GM06990 (cell line): ENCODE measurements around the gene UROC1.
"Not testable (repeated sequence)": the region's sequence is repeated elsewhere in the genome, so short reads cannot be mapped to it uniquely, and the experiment has no call there.

ENCODE experiments used
- DNase-seq: peaks from one replicate; pipeline ENCODE4 v3.0.0-alpha.2; 2011; ENCODE audit not compliant: insufficient read length; ENCODE audit errors: extremely low read depth
- H3K27me3 ChIP-seq: replicated peaks from 2 replicates; pipeline ENCODE4 v1.6.0; 2011; ENCODE audit warnings: low read length; ENCODE audit not compliant: control insufficient read depth, insufficient read depth
- H3K36me3 ChIP-seq: 2 replicates; pipeline ENCODE4 v1.5.1; 2011; ENCODE audit warnings: low read length; ENCODE audit not compliant: control insufficient read depth, insufficient read depth
- H3K4me3 ChIP-seq: replicated peaks from 2 replicates; pipeline ENCODE4 v1.5.1; 2011; ENCODE audit warnings: low read depth, mild to moderate bottlenecking, control low read depth, low read length
- TF ChIP-seq, protein P1 (sequence below): IDR thresholded peaks from 2 replicates; pipeline ENCODE4 v1.5.1; 2011; ENCODE audit warnings: low read length, control low read depth, mild to moderate bottlenecking, inconsistent platforms; ENCODE audit not compliant: insufficient read depth, poor library complexity, severe bottlenecking

UROC1 gene

DNA sequence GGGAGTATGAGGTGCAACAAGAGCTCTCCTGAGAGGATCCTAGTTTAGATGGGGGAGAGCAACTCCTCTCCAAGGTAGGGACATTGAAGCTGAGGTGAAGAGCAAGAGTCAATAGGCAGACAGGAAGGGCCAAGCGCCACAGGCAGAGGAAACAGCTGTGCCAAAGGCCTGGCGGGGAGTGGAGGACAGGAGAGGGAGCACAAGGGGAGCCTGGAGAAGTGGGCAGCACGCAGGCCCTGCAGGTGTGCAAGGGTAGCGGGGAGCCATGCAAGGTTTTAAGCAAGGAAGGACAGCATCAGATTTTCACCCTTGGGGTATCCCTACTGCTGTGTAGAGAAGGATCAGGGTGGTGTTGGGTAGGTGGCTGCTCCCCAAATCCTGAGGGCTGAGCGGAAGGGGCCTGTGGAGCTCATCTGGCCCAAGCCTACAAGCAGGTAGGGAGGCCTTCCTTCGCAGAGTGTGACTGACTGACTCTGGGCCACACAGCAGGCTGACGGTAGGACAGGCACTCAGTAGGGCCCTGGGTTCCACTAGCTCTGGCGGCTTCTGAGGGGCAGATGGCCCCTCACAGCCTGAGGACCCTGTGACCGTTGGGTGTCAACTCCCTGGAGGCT is 19.6 kb upstream of the UROC1 start:
- Histone ChIP-seq H3K27me3 (no peaks in the 10 kb centered on the region), H3K4me3 (no peak overlapping the region), H3K36me3 (no peaks in the 10 kb centered on the region)
- TF ChIP-seq, protein P1, sequence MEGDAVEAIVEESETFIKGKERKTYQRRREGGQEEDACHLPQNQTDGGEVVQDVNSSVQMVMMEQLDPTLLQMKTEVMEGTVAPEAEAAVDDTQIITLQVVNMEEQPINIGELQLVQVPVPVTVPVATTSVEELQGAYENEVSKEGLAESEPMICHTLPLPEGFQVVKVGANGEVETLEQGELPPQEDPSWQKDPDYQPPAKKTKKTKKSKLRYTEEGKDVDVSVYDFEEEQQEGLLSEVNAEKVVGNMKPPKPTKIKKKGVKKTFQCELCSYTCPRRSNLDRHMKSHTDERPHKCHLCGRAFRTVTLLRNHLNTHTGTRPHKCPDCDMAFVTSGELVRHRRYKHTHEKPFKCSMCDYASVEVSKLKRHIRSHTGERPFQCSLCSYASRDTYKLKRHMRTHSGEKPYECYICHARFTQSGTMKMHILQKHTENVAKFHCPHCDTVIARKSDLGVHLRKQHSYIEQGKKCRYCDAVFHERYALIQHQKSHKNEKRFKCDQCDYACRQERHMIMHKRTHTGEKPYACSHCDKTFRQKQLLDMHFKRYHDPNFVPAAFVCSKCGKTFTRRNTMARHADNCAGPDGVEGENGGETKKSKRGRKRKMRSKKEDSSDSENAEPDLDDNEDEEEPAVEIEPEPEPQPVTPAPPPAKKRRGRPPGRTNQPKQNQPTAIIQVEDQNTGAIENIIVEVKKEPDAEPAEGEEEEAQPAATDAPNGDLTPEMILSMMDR = no peak
- DNase-seq = no peak

DNA sequence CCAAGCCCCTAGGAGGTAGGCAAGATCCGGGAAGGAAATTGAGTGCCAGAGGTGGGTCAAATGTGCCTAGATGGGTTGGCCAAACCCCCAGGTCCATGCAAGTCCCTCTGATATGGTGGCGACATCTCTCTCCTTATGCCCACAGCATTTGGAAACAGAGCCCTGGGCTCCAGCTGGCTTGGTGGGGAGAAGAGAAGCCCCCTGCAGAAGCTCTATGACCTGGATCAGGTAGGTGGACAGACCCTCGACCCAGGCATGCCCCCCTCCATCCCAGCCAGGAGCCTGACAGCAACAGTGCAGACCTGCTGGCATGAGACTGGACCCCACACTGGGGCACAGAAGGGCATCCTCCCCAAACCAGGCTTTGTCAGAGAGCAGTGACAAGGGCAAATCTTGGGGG is 18.6 kb upstream of the UROC1 start:
- Histone ChIP-seq H3K4me3 (no peak overlapping the region), H3K36me3 (no peaks in the 10 kb centered on the region), H3K27me3 (no peaks in the 10 kb centered on the region)
- TF ChIP-seq, protein P1 = no peak
- no peak for DNase-seq

DNA sequence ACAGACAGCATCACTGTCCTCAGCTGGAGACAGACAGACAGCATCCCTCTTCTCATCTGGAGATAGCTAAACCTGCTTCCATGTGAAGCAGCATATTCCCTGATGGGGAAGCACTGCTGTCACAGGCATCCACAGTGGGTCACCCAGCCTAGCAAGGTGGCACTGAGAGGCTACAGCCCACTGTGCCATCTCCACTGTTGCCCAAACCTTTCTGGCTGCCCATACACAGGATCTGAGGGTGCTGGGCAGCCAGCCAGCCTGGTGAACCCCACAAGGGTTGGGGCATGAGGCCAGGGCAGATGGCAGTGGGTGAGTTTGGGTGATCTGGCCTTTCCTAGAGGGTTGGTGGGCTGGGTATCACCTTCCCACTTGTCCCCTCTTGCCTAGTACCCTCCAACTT is 18.1 kb upstream of the UROC1 start:
- H3K27me3 ChIP-seq = no peaks in the 10 kb centered on the region
- TF ChIP-seq, protein P1 = no peak
- no peak for DNase-seq
- H3K36me3 ChIP-seq = no peaks in the 10 kb centered on the region
- no peak overlapping the region for H3K4me3 ChIP-seq

DNA sequence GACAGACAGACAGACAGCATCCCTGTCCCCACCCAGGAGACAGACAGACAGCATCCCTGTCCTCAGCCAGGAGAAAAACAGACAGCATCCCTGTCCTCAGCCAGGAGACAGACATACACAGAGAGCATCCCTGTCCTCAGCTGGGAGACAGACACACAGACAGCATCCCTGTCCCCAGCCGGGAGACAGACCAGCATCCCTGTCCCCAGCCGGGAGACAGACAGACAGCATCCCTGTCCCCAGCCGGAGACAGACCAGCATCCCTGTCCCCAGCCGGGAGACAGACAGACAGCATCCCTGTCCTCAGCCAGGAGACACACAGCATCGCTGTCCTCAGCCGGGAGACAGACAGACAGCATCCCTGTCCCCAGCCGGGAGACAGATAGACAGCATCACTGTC is 17.1 kb upstream of the UROC1 start:
- not testable (repeated sequence) for H3K4me3 ChIP-seq, H3K36me3 ChIP-seq, DNase-seq, H3K27me3 ChIP-seq

DNA sequence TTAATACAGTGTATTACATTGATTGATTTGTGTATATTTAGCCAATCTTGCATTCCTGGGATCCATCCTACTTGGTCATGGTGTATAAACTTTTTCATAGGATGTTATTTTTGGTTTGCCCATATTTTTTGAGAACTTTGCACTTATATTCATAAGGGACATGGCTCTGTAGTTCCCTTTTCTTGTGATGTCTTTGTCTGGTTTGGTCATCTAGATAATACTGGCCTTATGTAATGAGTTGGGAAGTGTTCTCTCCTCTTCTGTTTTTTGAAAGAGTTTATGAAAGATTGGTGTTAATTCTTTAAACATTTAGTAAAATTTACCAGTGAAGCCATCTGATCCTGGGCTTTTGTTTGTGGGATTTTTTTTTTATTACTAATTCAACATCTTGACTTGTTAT is 15.9 kb upstream of the UROC1 start:
- DNase-seq = no peak
- H3K4me3 ChIP-seq = no peak overlapping the region
- TF ChIP-seq, protein P1 = no peak
- no peaks in the 10 kb centered on the region; the same call in 1 of the 2 replicates for H3K27me3 ChIP-seq
- no peaks in the 10 kb centered on the region for H3K36me3 ChIP-seq

DNA sequence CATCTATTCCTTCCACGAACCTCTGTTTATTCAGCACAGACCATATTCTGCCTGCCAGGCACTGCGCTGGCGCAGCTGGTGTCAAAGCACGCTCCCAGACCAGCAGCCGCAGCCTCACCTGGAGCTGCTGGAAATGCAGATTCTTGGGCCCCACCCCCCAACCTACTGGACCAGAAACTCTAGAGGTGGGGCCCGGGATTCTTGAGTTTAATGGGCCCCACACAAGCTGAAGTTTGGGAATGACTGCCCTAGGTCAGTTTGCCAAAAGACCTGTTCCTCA is 13.4 kb upstream of the UROC1 start:
- no peak for DNase-seq
- Histone ChIP-seq H3K36me3 (no peaks in the 10 kb centered on the region), H3K4me3 (no peak overlapping the region), H3K27me3 (no peaks in the 10 kb centered on the region; the same call in 1 of the 2 replicates)
- TF ChIP-seq, protein P1 = no peak
